HG03520 (cell line): ENCODE data around the gene WDR59.

ENCODE experiments used
- ATAC-seq: cut with Tn5 transposase; IDR thresholded peaks from one replicate; pipeline ENCODE4 v1.9.1; 2021; ENCODE audit warnings: mild to moderate bottlenecking, moderate library complexity; ENCODE audit not compliant: unreplicated experiment

WDR59 gene

GRCh38 chr16:74825016-74825415 lies 159.9 kb downstream of the WDR59 start:
- ATAC-seq: no peak
